Kidney epithelial cell (primary cell): Measurements from ENCODE around the gene PNKD. TPM values are rescaled to one million over a fixed set of nuclear protein-coding genes. Genes with fewer than 3 reads are reported as not detected.

ENCODE experiments used
- DNase-seq: peaks from one replicate; pipeline ENCODE4 v3.0.0-alpha.2; 2010; ENCODE audit warnings: low read depth
- H3K27me3 ChIP-seq: 2 replicates; pipeline ENCODE4 v1.6.0; 2011; ENCODE audit warnings: low read length; ENCODE audit not compliant: control insufficient read depth, insufficient read depth
- H3K36me3 ChIP-seq: 2 replicates; pipeline ENCODE4 v1.5.1; 2011; ENCODE audit warnings: low read length; ENCODE audit not compliant: control insufficient read depth, insufficient read depth
- H3K4me3 ChIP-seq: 2 replicates; pipeline ENCODE4 v1.5.1; 2011; ENCODE audit warnings: low read depth, mild to moderate bottlenecking, control low read depth, low read length
- total RNA-seq: library from RNA; depleted of rRNA; stranded (reverse); fragments of >200 nt; gene quantifications from 2 replicates; pipeline ENCODE4 v1.2.3, GENCODE V29; 2015
- TF ChIP-seq, protein P1 (sequence below): IDR thresholded peaks from 2 replicates; pipeline ENCODE4 v1.5.1; 2011; ENCODE audit warnings: mild to moderate bottlenecking, moderate library complexity, low read length, control low read depth, inconsistent platforms; ENCODE audit not compliant: insufficient read depth, poor library complexity, severe bottlenecking

The PNKD gene
- total RNA-seq, 1 donor from 2014 or later, result 45.4 TPM

DNA sequence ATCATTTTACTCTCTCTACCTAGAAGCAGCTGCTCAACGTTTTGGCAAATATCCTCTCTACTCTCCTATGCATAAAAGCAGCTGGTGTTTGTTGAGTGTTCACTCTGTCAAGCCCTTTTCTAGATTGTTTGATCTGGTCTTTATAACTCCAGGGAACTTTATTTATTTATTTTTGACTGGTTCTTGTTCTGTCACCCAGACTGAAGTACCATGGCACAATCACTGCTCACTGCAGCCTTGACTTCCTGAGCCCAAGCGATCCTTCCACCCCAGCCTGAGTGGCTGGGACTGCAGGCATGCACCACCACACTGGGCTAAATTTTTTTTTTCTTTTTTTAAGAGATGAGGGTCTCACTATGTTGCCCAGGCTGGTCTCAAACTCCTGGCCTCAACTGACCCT is 99.0 kb downstream of the PNKD start:
- no peak for DNase-seq
- Histone ChIP-seq H3K27me3 (no peaks in the 10 kb centered on the region), H3K36me3 (no peaks in the 10 kb centered on the region), H3K4me3 (no peak overlapping the region)
- TF ChIP-seq, protein P1, sequence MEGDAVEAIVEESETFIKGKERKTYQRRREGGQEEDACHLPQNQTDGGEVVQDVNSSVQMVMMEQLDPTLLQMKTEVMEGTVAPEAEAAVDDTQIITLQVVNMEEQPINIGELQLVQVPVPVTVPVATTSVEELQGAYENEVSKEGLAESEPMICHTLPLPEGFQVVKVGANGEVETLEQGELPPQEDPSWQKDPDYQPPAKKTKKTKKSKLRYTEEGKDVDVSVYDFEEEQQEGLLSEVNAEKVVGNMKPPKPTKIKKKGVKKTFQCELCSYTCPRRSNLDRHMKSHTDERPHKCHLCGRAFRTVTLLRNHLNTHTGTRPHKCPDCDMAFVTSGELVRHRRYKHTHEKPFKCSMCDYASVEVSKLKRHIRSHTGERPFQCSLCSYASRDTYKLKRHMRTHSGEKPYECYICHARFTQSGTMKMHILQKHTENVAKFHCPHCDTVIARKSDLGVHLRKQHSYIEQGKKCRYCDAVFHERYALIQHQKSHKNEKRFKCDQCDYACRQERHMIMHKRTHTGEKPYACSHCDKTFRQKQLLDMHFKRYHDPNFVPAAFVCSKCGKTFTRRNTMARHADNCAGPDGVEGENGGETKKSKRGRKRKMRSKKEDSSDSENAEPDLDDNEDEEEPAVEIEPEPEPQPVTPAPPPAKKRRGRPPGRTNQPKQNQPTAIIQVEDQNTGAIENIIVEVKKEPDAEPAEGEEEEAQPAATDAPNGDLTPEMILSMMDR, result no peak

GRCh38 chr2:218370410-218371063 is 100.2 kb downstream of the PNKD start:
- H3K36me3 ChIP-seq, result no peaks in the 10 kb centered on the region
- no peaks in the 10 kb centered on the region for H3K27me3 ChIP-seq
- TF ChIP-seq, protein P1, result no peak
- DNase-seq, result no peak
- no peak overlapping the region for H3K4me3 ChIP-seq

DNA sequence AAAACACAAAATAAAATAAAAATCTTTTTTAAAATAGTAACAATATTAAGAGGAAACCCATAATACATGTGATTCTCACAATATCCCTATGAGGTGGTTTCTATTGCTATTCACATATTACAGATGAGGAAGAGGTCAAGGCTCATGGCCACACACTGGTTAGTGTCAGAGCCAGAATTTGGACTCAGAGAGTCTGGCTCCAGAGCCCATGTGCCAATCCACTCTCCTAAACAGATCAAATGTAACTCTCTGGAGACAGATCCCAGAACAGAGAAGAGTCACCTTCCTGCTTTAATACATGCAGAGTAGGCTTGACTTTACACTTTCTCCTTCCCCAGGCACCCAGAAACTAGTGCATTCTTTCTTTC is 101.6 kb downstream of the PNKD start:
- TF ChIP-seq, protein P1, result no peak
- no peaks in the 10 kb centered on the region for H3K36me3 ChIP-seq
- no peak overlapping the region for H3K4me3 ChIP-seq
- DNase-seq, result no peak
- H3K27me3 ChIP-seq, result no peaks in the 10 kb centered on the region

DNA sequence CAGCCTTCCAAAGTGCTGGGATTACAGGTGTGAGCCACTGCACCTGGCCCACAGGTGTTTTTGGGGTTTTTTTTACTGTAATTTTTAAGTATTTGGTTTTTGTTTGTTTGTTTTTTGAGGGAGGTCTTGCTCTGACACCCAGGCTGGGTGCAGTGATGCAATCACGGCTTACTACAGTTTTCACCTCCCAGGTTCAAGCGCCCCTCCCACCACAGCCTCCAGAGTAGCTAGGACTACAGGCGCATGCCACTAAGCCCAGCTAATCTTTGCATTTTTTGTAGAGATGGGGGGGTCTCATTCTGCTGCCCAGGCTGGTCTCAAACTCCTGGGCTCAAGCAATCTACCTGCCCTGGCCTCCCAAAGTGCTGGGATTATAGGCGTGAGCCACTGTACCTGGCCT is 104.5 kb downstream of the PNKD start:
- TF ChIP-seq, protein P1, result no peak
- Histone ChIP-seq H3K27me3 (no peaks in the 10 kb centered on the region), H3K36me3 (no peaks in the 10 kb centered on the region), H3K4me3 (no peak overlapping the region)
- DNase-seq, result no peak

DNA sequence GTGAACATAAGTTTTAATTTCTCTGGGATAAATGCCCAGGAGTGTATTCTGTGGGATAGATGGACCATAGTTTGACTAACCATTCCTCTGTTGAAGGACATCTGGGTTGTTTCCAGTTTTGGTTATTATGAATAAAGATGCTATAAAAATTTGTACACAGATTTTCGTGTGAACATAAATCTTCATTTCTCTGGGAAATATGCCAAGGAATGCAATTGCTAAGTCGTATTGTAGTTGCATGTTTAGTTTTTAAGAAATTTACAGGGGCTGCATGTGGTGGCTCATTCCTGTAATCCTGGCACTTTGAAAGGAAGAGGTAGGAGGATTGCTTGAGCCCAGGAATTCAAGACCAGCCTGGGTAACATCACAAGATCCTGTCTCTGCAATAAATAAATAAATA is 104.9 kb downstream of the PNKD start:
- no peaks in the 10 kb centered on the region for H3K36me3 ChIP-seq
- no peak for DNase-seq
- TF ChIP-seq, protein P1, result no peak
- H3K4me3 ChIP-seq, result no peak overlapping the region
- H3K27me3 ChIP-seq, result no peaks in the 10 kb centered on the region

DNA sequence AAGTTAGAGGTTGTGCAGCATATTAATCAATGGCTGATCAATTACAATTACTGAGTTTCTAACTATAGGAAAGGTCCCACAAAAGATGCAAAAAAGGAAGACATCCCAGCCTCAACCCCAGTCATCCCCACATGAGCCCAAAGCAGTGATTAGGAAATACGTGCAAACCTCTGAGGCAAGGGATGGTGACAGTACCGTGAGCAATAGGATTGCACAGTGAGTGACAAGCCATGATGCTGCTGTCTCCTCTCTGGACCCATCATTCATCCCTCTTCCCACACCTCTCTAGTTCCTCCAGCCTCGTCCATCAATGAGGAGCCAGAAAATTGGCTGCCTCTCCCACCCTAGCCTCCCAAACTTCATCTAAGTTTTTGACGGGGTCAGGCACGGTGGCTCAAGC is 107.7 kb downstream of the PNKD start:
- peaks cover 15% of the 10 kb centered on the region for H3K27me3 ChIP-seq
- TF ChIP-seq, protein P1, result no peak
- DNase-seq, result no peak
- no peaks in the 10 kb centered on the region for H3K36me3 ChIP-seq
- no peak overlapping the region for H3K4me3 ChIP-seq
